Uterus (tissue), 4 donors: ENCODE results near the gene CAMTA2. TPM values are rescaled to one million over a fixed set of nuclear protein-coding genes. Genes with fewer than 3 reads are reported as not detected.

Experiments used
- DNase-seq, 2 donors: peaks; one replicate each; pipeline ENCODE4 v3.0.0-alpha.2; 2019 to 2020
- H3K27ac ChIP-seq, 2 donors: fragments of 200-600 bp; sonication (generic); 1 replicate in 1 of 2; 2 replicates in 1 of 2; pipeline ENCODE4 v1.5.1; 2016 to 2018
- H3K27me3 ChIP-seq, 2 donors: fragments of 200-600 bp; sonication (generic); one replicate each; pipeline ENCODE4 v1.5.1; 2018 to 2019; ENCODE audit warnings: control low read depth in 1 of 2
- H3K36me3 ChIP-seq, 2 donors: fragments of 200-600 bp; sonication (generic); one replicate each; pipeline ENCODE4 v1.5.1; 2019; ENCODE audit warnings: control low read depth in 1 of 2
- H3K4me1 ChIP-seq, 2 donors: fragments of 200-600 bp; sonication (generic); one replicate each; pipeline ENCODE4 v1.5.1; 2018 to 2019; ENCODE audit warnings: control low read depth in 1 of 2
- H3K4me3 ChIP-seq, 2 donors: fragments of 200-600 bp; sonication (generic); 1 replicate in 1 of 2; 2 replicates in 1 of 2; pipeline ENCODE4 v1.5.1; 2018 to 2019; ENCODE audit warnings: mild to moderate bottlenecking in 1 of 2
- H3K9me3 ChIP-seq, 2 donors: fragments of 200-600 bp; sonication (generic); one replicate each; pipeline ENCODE4 v1.5.1; 2019; ENCODE audit warnings: control low read depth in 1 of 2
- CTCF ChIP-seq, 4 experiments: fragments of 200-600 bp in 2 of 4; fragments of 450-650 bp in 2 of 4; sonication (generic) in 2 of 4; IDR thresholded peaks; one replicate each; pipeline ENCODE4 v1.5.1; 2016 to 2019; ENCODE audit warnings: antibody characterized with exemption in 4 of 4, mild to moderate bottlenecking in 2 of 4, moderate library complexity in 1 of 4
- POLR2A ChIP-seq, 2 donors: fragments of 450-650 bp; IDR thresholded peaks; one replicate each; pipeline ENCODE4 v1.6.1; 2016; ENCODE audit warnings: antibody characterized with exemption in 2 of 2, mild to moderate bottlenecking in 1 of 2, moderate library complexity in 1 of 2
- intact Hi-C: fragments of 100-400 bp; cut with DNase I; formaldehyde crosslinking; loops from one replicate; pipeline ENCODE4 v1.15.1; 2023; ENCODE audit warnings: low total_unique reads
- total RNA-seq, 4 donors: library from RNA; depleted of rRNA in 3 of 4; stranded (reverse); fragments of >200 nt in 3 of 4; gene quantifications; one replicate each; pipeline versions ENCODE4 v1.1.0 to v1.2.4, GENCODE V29; 2014 to 2023
- donor health status: DM: yes; HTN: yes; CAD: no.

CAMTA2 gene
- total RNA-seq, 4 donors from 2014 or later = 7.3 to 80.8 (median 12.7) TPM

- no peaks in the 10 kb centered on the region for H3K36me3 ChIP-seq
- H3K27me3 ChIP-seq = no peaks in the 10 kb centered on the region
- no peaks in the 10 kb centered on the region for H3K9me3 ChIP-seq
- H3K4me3 ChIP-seq = no peak overlapping the region
- no peak for DNase-seq
- TF ChIP-seq POLR2A (IDR thresholded peaks at IDR 0.05) (no peak), CTCF (IDR thresholded peaks at IDR 0.05) (no peak)
- intact Hi-C loops = no loop called here
- H3K27ac ChIP-seq = no peak overlapping the region
- no peaks in the 10 kb centered on the region for H3K4me1 ChIP-seq
Measured at GRCh38 chr17:4960279-4960922, 27.1 kb downstream of the CAMTA2 start.

- intact Hi-C loops = no loop called here
- TF ChIP-seq CTCF (IDR thresholded peaks at IDR 0.05) = no peak
- TF ChIP-seq POLR2A (IDR thresholded peaks at IDR 0.05) = no peak
- Histone ChIP-seq H3K27me3 (no peaks in the 10 kb centered on the region), H3K4me3 (no peak overlapping the region), H3K9me3 (no peaks in the 10 kb centered on the region), H3K36me3 (no peaks in the 10 kb centered on the region), H3K4me1 (no peaks in the 10 kb centered on the region), H3K27ac (no peak overlapping the region)
- no peak for DNase-seq
Measured at GRCh38 chr17:4959261-4959965, 28.1 kb downstream of the CAMTA2 start.

DNA sequence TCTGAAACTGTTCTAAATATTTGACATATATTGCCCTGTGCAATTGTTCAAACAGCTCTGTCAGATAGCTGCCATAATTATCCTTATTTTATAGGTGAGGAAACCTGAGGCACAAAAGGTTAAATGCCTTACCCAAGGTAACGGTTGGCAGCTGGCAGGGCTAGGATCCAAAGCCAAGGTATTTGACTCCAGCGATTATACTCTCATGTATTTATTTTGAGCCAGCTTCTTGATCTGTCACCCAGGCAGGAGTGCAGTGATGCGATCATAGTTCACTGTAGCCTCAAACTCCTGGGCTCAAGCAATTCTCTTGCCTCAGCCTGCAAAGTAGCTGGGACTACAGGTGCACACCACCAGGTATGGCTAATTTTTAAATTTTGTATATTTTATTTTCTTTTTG is 29.4 kb downstream of the CAMTA2 start:
- Histone ChIP-seq H3K4me3 (no peak overlapping the region), H3K36me3 (no peaks in the 10 kb centered on the region), H3K9me3 (no peaks in the 10 kb centered on the region), H3K27ac (no peak overlapping the region), H3K4me1 (no peaks in the 10 kb centered on the region), H3K27me3 (no peaks in the 10 kb centered on the region)
- TF ChIP-seq POLR2A (IDR thresholded peaks at IDR 0.05) (no peak), CTCF (IDR thresholded peaks at IDR 0.05) (no peak)
- no peak for DNase-seq
- intact Hi-C loops = no loop called here

DNA sequence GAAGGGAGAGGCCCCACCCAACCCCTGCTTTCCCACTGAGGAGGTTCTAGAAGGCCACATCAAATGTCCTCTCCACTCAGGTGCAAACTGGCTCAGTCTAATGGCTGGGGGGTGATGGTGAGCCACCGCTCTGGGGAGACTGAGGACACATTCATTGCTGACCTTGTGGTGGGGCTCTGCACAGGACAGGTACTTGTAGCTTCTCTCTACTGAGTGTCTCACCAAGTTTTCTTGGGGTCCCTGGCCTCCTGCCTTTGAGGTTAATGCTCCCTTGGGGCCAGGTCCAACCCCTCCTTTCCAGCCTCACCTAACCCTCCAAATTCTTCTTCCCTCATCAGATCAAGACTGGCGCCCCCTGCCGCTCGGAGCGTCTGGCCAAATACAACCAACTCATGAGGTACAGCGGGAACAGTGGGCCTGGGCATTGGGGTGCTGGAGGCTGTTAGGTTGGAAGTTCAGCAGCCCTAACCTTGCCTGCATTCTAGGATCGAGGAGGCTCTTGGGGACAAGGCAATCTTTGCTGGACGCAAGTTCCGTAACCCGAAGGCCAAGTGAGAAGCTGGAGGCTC is 30.9 kb downstream of the CAMTA2 start:
- TF ChIP-seq CTCF (IDR thresholded peaks at IDR 0.05) = no peak
- TF ChIP-seq POLR2A (IDR thresholded peaks at IDR 0.05) = no peak
- Histone ChIP-seq H3K4me3 (no peak overlapping the region), H3K9me3 (no peaks in the 10 kb centered on the region), H3K27ac (no peak overlapping the region), H3K36me3 (no peaks in the 10 kb centered on the region), H3K27me3 (no peaks in the 10 kb centered on the region), H3K4me1 (no peaks in the 10 kb centered on the region)
- DNase-seq = no peak
- intact Hi-C loops = no loop called here

GRCh38 chr17:4955091-4955490 is 32.4 kb downstream of the CAMTA2 start:
- no peak for DNase-seq
- H3K4me3 ChIP-seq = no peak overlapping the region
- intact Hi-C loops = no loop called here
- H3K27ac ChIP-seq = no peak overlapping the region
- no peaks in the 10 kb centered on the region for H3K27me3 ChIP-seq
- TF ChIP-seq POLR2A (IDR thresholded peaks at IDR 0.05) = no peak
- no peak for TF ChIP-seq CTCF (IDR thresholded peaks at IDR 0.05)
- H3K4me1 ChIP-seq = no peaks in the 10 kb centered on the region
- no peaks in the 10 kb centered on the region for H3K36me3 ChIP-seq
- no peaks in the 10 kb centered on the region for H3K9me3 ChIP-seq
